ENCODE data around the gene CAPZA1.
A peak's percentile ranks its signal among the peaks of the same experiment; 100 is the strongest.

The CAPZA1 gene

DNA sequence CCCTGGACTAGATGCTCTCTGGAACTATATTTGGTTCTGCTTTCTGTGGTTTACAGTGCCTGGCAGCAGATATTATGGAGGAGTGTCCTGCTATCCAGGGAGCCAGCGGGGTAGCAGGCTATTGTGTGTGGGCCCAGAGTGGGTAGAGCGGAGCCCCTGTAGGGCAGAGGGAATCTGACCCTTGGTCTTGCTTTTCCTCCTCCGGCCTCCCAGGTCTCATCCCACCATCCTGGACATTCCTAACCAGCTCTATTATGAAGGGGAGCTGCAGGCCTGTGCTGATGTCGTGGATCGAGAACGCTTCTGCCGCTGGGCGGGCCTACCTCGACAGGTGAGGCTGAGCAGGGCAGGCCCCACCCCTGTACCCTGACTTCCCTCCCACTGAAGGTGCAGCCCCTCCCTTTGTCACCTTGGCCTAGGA lies 78.2 kb downstream of the CAPZA1 start:
- DNase-seq (ENCODE audit: low read depth), result no peak
- TF ChIP-seq, protein P1, sequence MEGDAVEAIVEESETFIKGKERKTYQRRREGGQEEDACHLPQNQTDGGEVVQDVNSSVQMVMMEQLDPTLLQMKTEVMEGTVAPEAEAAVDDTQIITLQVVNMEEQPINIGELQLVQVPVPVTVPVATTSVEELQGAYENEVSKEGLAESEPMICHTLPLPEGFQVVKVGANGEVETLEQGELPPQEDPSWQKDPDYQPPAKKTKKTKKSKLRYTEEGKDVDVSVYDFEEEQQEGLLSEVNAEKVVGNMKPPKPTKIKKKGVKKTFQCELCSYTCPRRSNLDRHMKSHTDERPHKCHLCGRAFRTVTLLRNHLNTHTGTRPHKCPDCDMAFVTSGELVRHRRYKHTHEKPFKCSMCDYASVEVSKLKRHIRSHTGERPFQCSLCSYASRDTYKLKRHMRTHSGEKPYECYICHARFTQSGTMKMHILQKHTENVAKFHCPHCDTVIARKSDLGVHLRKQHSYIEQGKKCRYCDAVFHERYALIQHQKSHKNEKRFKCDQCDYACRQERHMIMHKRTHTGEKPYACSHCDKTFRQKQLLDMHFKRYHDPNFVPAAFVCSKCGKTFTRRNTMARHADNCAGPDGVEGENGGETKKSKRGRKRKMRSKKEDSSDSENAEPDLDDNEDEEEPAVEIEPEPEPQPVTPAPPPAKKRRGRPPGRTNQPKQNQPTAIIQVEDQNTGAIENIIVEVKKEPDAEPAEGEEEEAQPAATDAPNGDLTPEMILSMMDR (IDR thresholded peaks at IDR 0.05; ENCODE audit: control insufficient read depth, insufficient read depth, low read depth, low read length, missing control alignments), result no peak
- no peak overlapping the region for H3K4me3 ChIP-seq (ENCODE audit: control insufficient read depth, low read depth, low read length)

DNA sequence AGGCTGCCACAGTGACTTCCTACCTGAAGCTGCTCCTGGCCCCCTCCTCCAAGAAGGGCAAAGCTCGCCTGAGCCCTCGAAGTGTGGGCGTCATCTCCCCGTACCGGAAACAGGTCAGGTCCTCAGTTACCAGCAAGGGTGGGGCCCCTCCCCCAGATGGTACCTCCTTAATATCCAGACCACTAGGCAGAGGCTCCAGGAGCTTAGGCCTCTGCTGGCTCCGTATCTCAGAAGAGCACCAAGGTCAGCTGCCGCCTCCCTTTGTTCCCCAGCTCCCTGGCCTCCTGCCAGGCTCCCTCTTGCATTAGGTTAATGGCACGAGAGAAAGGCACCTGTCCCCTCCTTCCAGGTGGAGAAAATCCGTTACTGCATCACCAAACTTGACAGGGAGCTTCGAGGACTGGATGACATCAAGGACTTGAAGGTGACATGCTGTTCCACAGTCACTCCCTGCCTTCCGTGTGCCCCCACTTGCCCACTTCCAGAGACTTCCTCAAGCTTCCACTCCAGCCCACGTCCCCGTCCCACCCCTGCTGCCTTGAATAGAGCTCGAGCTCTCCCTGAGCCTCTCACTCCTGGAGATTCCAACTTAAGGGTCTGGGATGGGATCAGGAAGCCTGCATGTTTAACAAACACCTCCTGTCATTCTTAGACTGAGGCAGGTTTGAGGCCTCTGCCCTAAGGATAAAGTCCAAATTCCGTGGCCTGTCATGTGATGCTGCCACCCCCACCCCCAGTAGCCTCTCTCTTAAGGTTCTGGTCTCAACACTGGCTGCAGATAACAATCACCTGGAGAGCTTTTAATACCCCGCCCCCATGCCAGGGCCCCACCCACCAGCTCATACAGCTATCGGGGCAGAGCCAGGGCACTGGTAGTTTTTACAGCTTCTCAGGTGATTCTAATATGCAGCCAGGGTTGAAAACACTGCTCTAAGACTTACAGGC lies 79.0 kb downstream of the CAPZA1 start:
- no peak for DNase-seq (ENCODE audit: low read depth)
- TF ChIP-seq, protein P1 (IDR thresholded peaks at IDR 0.05; ENCODE audit: control insufficient read depth, insufficient read depth, low read depth, low read length, missing control alignments), result no peak
- no peak overlapping the region for H3K4me3 ChIP-seq (ENCODE audit: control insufficient read depth, low read depth, low read length)

DNA sequence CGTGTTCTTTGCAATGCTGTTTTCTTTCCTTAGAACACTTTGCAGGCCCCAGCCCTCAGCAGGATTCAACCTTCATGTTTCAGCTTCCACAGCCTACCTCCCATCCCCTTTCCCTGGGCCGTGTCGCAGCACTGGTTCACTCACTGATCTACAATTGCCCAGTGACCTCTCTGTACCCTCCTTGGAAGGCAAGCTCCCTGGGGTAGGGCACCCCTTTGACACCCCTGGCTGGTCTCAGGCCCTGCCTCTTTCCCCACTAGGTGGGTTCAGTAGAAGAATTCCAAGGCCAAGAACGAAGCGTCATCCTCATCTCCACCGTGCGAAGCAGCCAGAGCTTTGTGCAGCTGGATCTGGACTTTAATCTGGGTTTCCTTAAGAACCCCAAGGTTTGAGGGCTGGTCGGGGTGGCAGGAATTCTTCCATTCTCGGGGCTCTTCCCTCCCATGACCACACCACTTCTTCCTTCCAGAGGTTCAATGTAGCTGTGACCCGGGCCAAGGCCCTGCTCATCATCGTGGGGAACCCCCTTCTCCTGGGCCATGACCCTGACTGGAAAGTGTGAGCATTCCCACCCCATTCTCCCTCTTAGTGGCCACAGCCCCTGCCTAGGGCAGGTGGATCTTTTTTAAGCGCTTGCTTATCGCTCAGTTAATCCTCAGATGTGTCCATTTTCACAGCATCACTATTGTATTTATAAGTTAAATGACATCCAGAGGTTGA lies 80.0 kb downstream of the CAPZA1 start:
- TF ChIP-seq, protein P1 (IDR thresholded peaks at IDR 0.05; ENCODE audit: control insufficient read depth, insufficient read depth, low read depth, low read length, missing control alignments), result no peak
- H3K4me3 ChIP-seq (ENCODE audit: control insufficient read depth, low read depth, low read length), result no peak overlapping the region
- DNase-seq (ENCODE audit: low read depth), result no peak

DNA sequence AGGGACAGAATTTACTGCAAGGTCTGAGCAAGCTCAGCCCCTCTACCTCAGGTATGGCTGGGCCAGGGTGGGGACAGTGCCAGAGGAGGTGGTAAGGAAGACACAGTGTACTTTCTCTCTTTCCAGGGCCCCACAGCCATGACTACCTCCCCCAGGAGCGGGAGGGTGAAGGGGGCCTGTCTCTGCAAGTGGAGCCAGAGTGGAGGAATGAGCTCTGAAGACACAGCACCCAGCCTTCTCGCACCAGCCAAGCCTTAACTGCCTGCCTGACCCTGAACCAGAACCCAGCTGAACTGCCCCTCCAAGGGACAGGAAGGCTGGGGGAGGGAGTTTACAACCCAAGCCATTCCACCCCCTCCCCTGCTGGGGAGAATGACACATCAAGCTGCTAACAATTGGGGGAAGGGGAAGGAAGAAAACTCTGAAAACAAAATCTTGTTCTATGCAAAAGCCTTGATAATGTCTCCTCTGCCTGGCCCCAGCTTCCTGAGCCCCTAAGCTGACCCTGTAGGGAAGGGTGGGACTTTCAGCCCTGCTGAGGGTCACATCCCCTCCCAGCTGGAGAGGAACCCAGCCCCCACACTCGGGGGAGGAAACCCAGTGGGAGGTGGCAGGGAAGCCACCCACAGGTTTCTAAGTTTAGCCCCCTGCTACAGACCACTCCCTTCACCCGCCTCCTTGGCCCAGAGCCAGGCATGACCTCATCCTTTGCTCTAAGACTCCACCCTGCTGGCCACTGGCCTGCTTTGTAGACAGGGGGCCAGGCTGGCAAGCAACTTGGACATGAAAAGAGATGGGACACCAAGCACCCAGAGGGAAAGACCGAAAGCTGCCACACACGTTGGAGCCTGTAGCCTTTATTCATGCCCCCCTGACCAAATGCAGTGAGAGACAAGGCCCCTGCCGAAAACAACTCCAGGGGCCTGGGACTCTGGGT lies 80.9 kb downstream of the CAPZA1 start:
- H3K4me3 ChIP-seq (ENCODE audit: control insufficient read depth, low read depth, low read length), result no peak overlapping the region
- DNase-seq (ENCODE audit: low read depth), result peak; percentile 75

DNA sequence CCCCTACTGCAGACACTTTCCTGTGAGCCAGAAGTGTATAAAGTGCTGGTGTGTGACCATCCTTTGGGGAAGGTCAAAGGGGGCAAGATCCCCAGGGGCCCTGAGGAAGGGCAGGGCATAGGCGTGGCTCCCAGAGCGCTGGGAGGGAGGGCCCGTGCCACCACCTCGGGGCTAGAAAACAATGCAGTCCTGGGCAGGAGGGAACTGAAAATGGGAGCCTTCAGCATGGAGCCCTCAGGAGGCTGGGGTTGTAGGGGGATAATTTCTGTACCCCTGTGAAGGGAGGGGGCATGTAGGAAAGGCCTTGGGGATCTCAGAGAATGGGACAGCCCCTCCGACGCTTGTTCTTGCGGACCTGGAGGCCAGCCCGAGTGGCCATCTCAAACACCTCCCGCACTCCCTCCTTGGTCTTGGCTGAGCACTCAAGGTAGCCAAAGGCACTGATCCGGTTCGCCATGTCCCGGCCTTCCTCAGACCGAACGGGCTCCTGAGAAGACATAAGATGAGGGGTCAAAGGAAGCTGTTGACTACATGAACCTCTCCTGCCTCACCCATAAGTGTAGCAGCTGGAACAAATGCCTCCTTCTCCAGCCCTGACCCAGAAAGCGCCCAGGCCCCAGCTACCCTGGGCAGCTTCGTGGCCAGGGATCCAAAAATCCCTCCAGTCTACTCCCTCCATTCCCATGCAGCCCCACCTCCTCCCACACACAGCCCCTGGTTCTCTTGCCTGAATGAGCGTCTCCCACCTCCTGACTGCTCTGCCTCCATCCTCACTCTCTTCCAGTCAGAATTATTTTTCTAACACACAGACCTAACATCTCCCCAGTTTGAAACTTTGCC lies 81.8 kb downstream of the CAPZA1 start:
- TF ChIP-seq, protein P1 (IDR thresholded peaks at IDR 0.05; ENCODE audit: control insufficient read depth, insufficient read depth, low read depth, low read length, missing control alignments), result no peak
- DNase-seq (ENCODE audit: low read depth), result no peak
- H3K4me3 ChIP-seq (ENCODE audit: control insufficient read depth, low read depth, low read length), result no peak overlapping the region

More for the DNA sequence above, 80.9 kb downstream of the CAPZA1 start:
- TF ChIP-seq, protein P1 (IDR thresholded peaks at IDR 0.05; ENCODE audit: control insufficient read depth, insufficient read depth, low read depth, low read length, missing control alignments), result peak; percentile 26
